ENCODE measurements around the gene TNRC6C. TPM values are rescaled to one million over a fixed set of nuclear protein-coding genes. Genes with fewer than 3 reads are reported as not detected.

The TNRC6C gene
- total and polyA plus RNA-seq, 2 experiments from 2014 or later, result 10.1 to 16.6 TPM

GRCh38 chr17:78088529-78088928 is 130.0 kb downstream of the TNRC6C start (continued):
- TF ChIP-seq CREB1 (CRISPR knock-in tag; IDR thresholded peaks at IDR 0.05; ENCODE audit: low read depth) (no peak), CTCF (conservative IDR thresholded peaks at IDR 0.05; ENCODE audit: low read depth in 2 of 2) (no peak), EZH2 (IDR thresholded peaks at IDR 0.05; ENCODE audit: low read depth, unreplicated experiment) (no peak), POLR2AphosphoS5 (IDR thresholded peaks at IDR 0.05; ENCODE audit: low read depth) (no peak), ZNF114 (CRISPR knock-in tag; IDR thresholded peaks at IDR 0.05) (no peak)

- Mint-ChIP-seq H3K4me3 (no peak overlapping the region), H3K36me3 (ENCODE audit: low read depth) (peaks cover 72% of the 10 kb centered on the region), H3K27ac (no peak overlapping the region), H3K27me3 (ENCODE audit: insufficient read depth, low read depth, poor library complexity) (peaks cover 1% of the 10 kb centered on the region), H3K4me1 (no peaks in the 10 kb centered on the region), H3K9me3 (no peaks in the 10 kb centered on the region)
- peaks cover 6% of the 10 kb centered on the region; the same call in 1 of the 2 replicates for H4K20me1 ChIP-seq (replicated peaks; ENCODE audit: insufficient read depth)
- ATAC-seq (no peak), DNase-seq (ENCODE audit: low spot score) (no peak)
- H3K27ac ChIP-seq (ENCODE audit: low read depth), result no peak overlapping the region
- H3K9me2 ChIP-seq (ENCODE audit: insufficient read depth), result no peaks in the 10 kb centered on the region
- H3K4me1 ChIP-seq (ENCODE audit: insufficient read depth), result no peaks in the 10 kb centered on the region
- no peak overlapping the region for H3K4me3 ChIP-seq
- TF ChIP-seq CREB1 (CRISPR knock-in tag; IDR thresholded peaks at IDR 0.05; ENCODE audit: low read depth) (no peak), EZH2 (IDR thresholded peaks at IDR 0.05; ENCODE audit: low read depth, unreplicated experiment) (no peak), NANOG (IDR thresholded peaks at IDR 0.05; ENCODE audit: borderline replicate concordance) (no peak), STAT1 (IDR thresholded peaks at IDR 0.05; ENCODE audit: unreplicated experiment) (no peak), JUNB (IDR thresholded peaks at IDR 0.05; ENCODE audit: unreplicated experiment) (no peak), POLR2AphosphoS5 (IDR thresholded peaks at IDR 0.05; ENCODE audit: low read depth) (no peak)
- no peaks in the 10 kb centered on the region for H3F3A ChIP-seq (replicated peaks; ENCODE audit: low read depth)
- no peaks in the 10 kb centered on the region for H3K79me2 ChIP-seq (replicated peaks; ENCODE audit: insufficient read depth)
- no peak overlapping the region for H2AFZ ChIP-seq
- H3K4me2 ChIP-seq, result no peak overlapping the region
- no peaks in the 10 kb centered on the region for H3K27me3 ChIP-seq (ENCODE audit: insufficient read depth)
- H3K36me3 ChIP-seq (ENCODE audit: insufficient read depth), result peaks cover 24% of the 10 kb centered on the region
Observed at GRCh38 chr17:78089576-78090281, 131.2 kb downstream of the TNRC6C start.

- Histone ChIP-seq H3K27ac (ENCODE audit: low read depth) (no peak overlapping the region), H3F3A (replicated peaks; ENCODE audit: low read depth) (no peaks in the 10 kb centered on the region), H3K9me2 (ENCODE audit: insufficient read depth) (no peaks in the 10 kb centered on the region), H2AFZ (no peak overlapping the region), H3K36me3 (ENCODE audit: insufficient read depth) (peaks cover 15% of the 10 kb centered on the region), H3K4me3 (no peak overlapping the region), H3K4me1 (ENCODE audit: insufficient read depth) (no peaks in the 10 kb centered on the region), H3K4me2 (no peak overlapping the region), H4K20me1 (replicated peaks; ENCODE audit: insufficient read depth) (peaks cover 3% of the 10 kb centered on the region; the same call in 1 of the 2 replicates), H3K27me3 (ENCODE audit: insufficient read depth) (no peaks in the 10 kb centered on the region), H3K79me2 (replicated peaks; ENCODE audit: insufficient read depth) (no peaks in the 10 kb centered on the region)
- Mint-ChIP-seq H3K27me3 (ENCODE audit: insufficient read depth, low read depth, poor library complexity) (peaks cover 1% of the 10 kb centered on the region), H3K36me3 (ENCODE audit: low read depth) (peaks cover 87% of the 10 kb centered on the region), H3K4me3 (no peak overlapping the region), H3K9me3 (no peaks in the 10 kb centered on the region; the same call in 2 of the 3 replicates), H3K27ac (no peak overlapping the region), H3K4me1 (no peaks in the 10 kb centered on the region)
- ATAC-seq, result no peak
- DNase-seq (ENCODE audit: low spot score), result no peak
- TF ChIP-seq, protein P1, sequence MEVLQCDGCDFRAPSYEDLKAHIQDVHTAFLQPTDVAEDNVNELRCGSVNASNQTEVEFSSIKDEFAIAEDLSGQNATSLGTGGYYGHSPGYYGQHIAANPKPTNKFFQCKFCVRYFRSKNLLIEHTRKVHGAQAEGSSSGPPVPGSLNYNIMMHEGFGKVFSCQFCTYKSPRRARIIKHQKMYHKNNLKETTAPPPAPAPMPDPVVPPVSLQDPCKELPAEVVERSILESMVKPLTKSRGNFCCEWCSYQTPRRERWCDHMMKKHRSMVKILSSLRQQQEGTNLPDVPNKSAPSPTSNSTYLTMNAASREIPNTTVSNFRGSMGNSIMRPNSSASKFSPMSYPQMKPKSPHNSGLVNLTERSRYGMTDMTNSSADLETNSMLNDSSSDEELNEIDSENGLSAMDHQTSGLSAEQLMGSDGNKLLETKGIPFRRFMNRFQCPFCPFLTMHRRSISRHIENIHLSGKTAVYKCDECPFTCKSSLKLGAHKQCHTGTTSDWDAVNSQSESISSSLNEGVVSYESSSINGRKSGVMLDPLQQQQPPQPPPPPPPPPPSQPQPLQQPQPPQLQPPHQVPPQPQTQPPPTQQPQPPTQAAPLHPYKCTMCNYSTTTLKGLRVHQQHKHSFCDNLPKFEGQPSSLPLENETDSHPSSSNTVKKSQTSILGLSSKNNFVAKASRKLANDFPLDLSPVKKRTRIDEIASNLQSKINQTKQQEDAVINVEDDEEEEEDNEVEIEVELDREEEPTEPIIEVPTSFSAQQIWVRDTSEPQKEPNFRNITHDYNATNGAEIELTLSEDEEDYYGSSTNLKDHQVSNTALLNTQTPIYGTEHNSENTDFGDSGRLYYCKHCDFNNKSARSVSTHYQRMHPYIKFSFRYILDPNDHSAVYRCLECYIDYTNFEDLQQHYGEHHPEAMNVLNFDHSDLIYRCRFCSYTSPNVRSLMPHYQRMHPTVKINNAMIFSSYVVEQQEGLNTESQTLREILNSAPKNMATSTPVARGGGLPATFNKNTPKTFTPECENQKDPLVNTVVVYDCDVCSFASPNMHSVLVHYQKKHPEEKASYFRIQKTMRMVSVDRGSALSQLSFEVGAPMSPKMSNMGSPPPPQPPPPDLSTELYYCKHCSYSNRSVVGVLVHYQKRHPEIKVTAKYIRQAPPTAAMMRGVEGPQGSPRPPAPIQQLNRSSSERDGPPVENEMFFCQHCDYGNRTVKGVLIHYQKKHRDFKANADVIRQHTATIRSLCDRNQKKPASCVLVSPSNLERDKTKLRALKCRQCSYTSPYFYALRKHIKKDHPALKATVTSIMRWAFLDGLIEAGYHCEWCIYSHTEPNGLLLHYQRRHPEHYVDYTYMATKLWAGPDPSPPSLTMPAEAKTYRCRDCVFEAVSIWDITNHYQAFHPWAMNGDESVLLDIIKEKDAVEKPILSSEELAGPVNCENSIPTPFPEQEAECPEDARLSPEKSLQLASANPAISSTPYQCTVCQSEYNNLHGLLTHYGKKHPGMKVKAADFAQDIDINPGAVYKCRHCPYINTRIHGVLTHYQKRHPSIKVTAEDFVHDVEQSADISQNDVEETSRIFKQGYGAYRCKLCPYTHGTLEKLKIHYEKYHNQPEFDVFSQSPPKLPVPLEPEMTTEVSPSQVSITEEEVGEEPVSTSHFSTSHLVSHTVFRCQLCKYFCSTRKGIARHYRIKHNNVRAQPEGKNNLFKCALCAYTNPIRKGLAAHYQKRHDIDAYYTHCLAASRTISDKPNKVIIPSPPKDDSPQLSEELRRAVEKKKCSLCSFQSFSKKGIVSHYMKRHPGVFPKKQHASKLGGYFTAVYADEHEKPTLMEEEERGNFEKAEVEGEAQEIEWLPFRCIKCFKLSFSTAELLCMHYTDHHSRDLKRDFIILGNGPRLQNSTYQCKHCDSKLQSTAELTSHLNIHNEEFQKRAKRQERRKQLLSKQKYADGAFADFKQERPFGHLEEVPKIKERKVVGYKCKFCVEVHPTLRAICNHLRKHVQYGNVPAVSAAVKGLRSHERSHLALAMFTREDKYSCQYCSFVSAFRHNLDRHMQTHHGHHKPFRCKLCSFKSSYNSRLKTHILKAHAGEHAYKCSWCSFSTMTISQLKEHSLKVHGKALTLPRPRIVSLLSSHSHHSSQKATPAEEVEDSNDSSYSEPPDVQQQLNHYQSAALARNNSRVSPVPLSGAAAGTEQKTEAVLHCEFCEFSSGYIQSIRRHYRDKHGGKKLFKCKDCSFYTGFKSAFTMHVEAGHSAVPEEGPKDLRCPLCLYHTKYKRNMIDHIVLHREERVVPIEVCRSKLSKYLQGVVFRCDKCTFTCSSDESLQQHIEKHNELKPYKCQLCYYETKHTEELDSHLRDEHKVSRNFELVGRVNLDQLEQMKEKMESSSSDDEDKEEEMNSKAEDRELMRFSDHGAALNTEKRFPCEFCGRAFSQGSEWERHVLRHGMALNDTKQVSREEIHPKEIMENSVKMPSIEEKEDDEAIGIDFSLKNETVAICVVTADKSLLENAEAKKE (CRISPR knock-in tag; IDR thresholded peaks at IDR 0.05), result no peak
- TF ChIP-seq STAT1 (IDR thresholded peaks at IDR 0.05; ENCODE audit: unreplicated experiment), result no peak
Observed at GRCh38 chr17:78092794-78093324, 134.4 kb downstream of the TNRC6C start.

All from GM23338 (cell line).